H1 (cell line): ENCODE measurements around the gene TBCD. TPM values are rescaled to one million over a fixed set of nuclear protein-coding genes. Genes with fewer than 3 reads are reported as not detected.

Experiments used
- CTCF ChIA-PET: fragments of 300-600 bp; sonication (Branson Sonifier 250); formaldehyde crosslinking; loops from one replicate; lab custom pipeline; 2021; ENCODE audit not compliant: partially characterized antibody; lab: Charles Lee
- POLR2A ChIA-PET: fragments of 300-600 bp; sonication (Branson Sonifier 250); formaldehyde crosslinking; loops from one replicate; lab custom pipeline; 2021; ENCODE audit warnings: inconsistent platforms; ENCODE audit not compliant: partially characterized antibody; lab: Charles Lee
- DNase-seq, 2 experiments: peaks; one replicate each; pipeline versions ENCODE4 v3.0.0 to v3.0.0-alpha.2; 2010 to 2022; ENCODE audit warnings: low spot score in 2 of 2, low read depth in 1 of 2, mixed read lengths in 1 of 2
- FAIRE-seq: peaks from 2 replicates; lab custom pipeline; 2011; peaks lifted over from hg19 to GRCh38; lab: Jason Lieb, UNC
- H2AFZ ChIP-seq: 2 replicates; pipeline ENCODE4 v1.8.1; 2012; ENCODE audit warnings: low read length, inconsistent platforms
- H2AK5ac ChIP-seq: 2 replicates; pipeline ENCODE4 v1.6.1; 2013; ENCODE audit warnings: low read depth, low read length
- H2BK120ac ChIP-seq: replicated peaks from 2 replicates; pipeline ENCODE3; 2013; ENCODE audit warnings: low read depth, low read length, inconsistent platforms
- H2BK12ac ChIP-seq: 2 replicates; pipeline ENCODE4 v1.6.1; 2013; ENCODE audit warnings: low read depth, low read length
- H2BK15ac ChIP-seq: 2 replicates; pipeline ENCODE4 v1.6.1; 2013; ENCODE audit warnings: low read length
- H2BK20ac ChIP-seq: 2 replicates; pipeline ENCODE4 v1.6.1; 2013; ENCODE audit warnings: low read length
- H2BK5ac ChIP-seq: 2 replicates; pipeline ENCODE4 v1.6.1; 2013; ENCODE audit warnings: low read depth, low read length
- H3K14ac ChIP-seq: 2 replicates; pipeline ENCODE4 v1.6.1; 2013; ENCODE audit warnings: inconsistent platforms; ENCODE audit not compliant: insufficient read length
- H3K18ac ChIP-seq: 2 replicates; pipeline ENCODE4 v1.6.1; 2013; ENCODE audit warnings: low read length; ENCODE audit errors: extremely low read depth
- H3K23ac ChIP-seq: 2 replicates; pipeline ENCODE4 v1.6.1; 2013; ENCODE audit warnings: inconsistent platforms; ENCODE audit not compliant: insufficient read length
- H3K23me2 ChIP-seq: 2 replicates; pipeline ENCODE4 v1.6.1; 2013; ENCODE audit warnings: low read depth, low read length
- H3K27ac ChIP-seq: 2 replicates; pipeline ENCODE4 v1.6.1; 2011; ENCODE audit warnings: low read depth, low read length, inconsistent platforms
- H3K27me3 ChIP-seq, 4 experiments: replicated peaks in 1 of 4; 1 replicate in 1 of 4; 2 replicates in 3 of 4; pipeline versions ENCODE4 v1.6.1 to v1.8.1; 2011 to 2013; ENCODE audit warnings: low read length in 3 of 4, mild to moderate bottlenecking in 3 of 4, inconsistent platforms in 2 of 4, mixed read lengths in 2 of 4, moderate library complexity in 1 of 4; ENCODE audit not compliant: control insufficient read depth in 3 of 4, insufficient read depth in 3 of 4; ENCODE audit errors: extremely low read depth in 1 of 4
- H3K36me3 ChIP-seq, 4 experiments: 2 replicates each; pipeline versions ENCODE4 v1.6.1 to v1.8.1; 2011 to 2013; ENCODE audit warnings: mild to moderate bottlenecking in 4 of 4, low read length in 3 of 4, moderate library complexity in 2 of 4, control low read depth in 1 of 4, inconsistent platforms in 1 of 4; ENCODE audit not compliant: insufficient read depth in 4 of 4, control insufficient read depth in 2 of 4
- H3K4ac ChIP-seq: replicated peaks from 2 replicates; pipeline ENCODE3; 2013; ENCODE audit warnings: low read length, low read depth, mixed read lengths, inconsistent platforms; ENCODE audit not compliant: insufficient read length
- H3K4me1 ChIP-seq, 4 experiments: replicated peaks in 1 of 4; 1 replicate in 1 of 4; 2 replicates in 3 of 4; pipeline versions ENCODE4 v1.6.1 to v1.8.1; 2011 to 2013; ENCODE audit warnings: low read length in 3 of 4, inconsistent platforms in 2 of 4, mixed read lengths in 1 of 4; ENCODE audit not compliant: insufficient read depth in 4 of 4, control insufficient read depth in 3 of 4
- H3K4me2 ChIP-seq, 2 experiments: 2 replicates each; pipeline versions ENCODE4 v1.6.1 to v1.8.1; 2011 to 2013; ENCODE audit warnings: low read depth in 2 of 2, low read length in 2 of 2, control low read depth in 1 of 2, inconsistent platforms in 1 of 2, mild to moderate bottlenecking in 1 of 2; ENCODE audit not compliant: insufficient read depth in 1 of 2
- H3K4me3 ChIP-seq, 4 experiments: fragments of 200-600, 300-600 bp in 1 of 4; sonication (generic), shearing (Covaris generic), sonication (Bioruptor Twin) in 1 of 4; 2 replicates each; pipeline versions ENCODE4 v1.5.1 to v1.8.1; 2011 to 2016; ENCODE audit warnings: low read length in 4 of 4, low read depth in 3 of 4, control low read depth in 2 of 4, inconsistent platforms in 2 of 4, mild to moderate bottlenecking in 2 of 4, mixed read lengths in 1 of 4, moderate library complexity in 1 of 4; ENCODE audit not compliant: insufficient read depth in 2 of 4; ENCODE audit errors: extremely low read depth in 1 of 4
- H3K56ac ChIP-seq: replicated peaks from 2 replicates; pipeline ENCODE3; 2013; ENCODE audit warnings: low read depth, mild to moderate bottlenecking, mixed read lengths, low read length, inconsistent platforms; ENCODE audit not compliant: insufficient read length
- H3K79me1 ChIP-seq: 2 replicates; pipeline ENCODE4 v1.6.1; 2013; ENCODE audit warnings: low read depth, low read length, control low read depth
- H3K79me2 ChIP-seq, 2 experiments: 2 replicates each; pipeline versions ENCODE4 v1.6.1 to v1.8.1; 2012 to 2013; ENCODE audit warnings: low read length in 2 of 2, mild to moderate bottlenecking in 2 of 2, inconsistent platforms in 1 of 2; ENCODE audit not compliant: insufficient read depth in 2 of 2, control insufficient read depth in 1 of 2
- H3K9ac ChIP-seq, 4 experiments: replicated peaks in 1 of 4; 1 replicate in 1 of 4; 2 replicates in 3 of 4; pipeline versions ENCODE4 v1.6.1 to v1.8.1; 2011 to 2013; ENCODE audit warnings: low read depth in 3 of 4, low read length in 3 of 4, control low read depth in 2 of 4, mild to moderate bottlenecking in 2 of 4, moderate library complexity in 2 of 4, inconsistent platforms in 1 of 4; ENCODE audit errors: extremely low read depth in 1 of 4
- H3K9me3 ChIP-seq, 2 experiments: 2 replicates each; pipeline versions ENCODE4 v1.6.1 to v1.8.1; 2012 to 2013; ENCODE audit warnings: mild to moderate bottlenecking in 2 of 2, moderate library complexity in 2 of 2, control low read depth in 1 of 2, inconsistent platforms in 1 of 2, low read depth in 1 of 2, low read length in 1 of 2, mixed read lengths in 1 of 2; ENCODE audit not compliant: insufficient read depth in 2 of 2
- H4K20me1 ChIP-seq, 2 experiments: replicated peaks in 1 of 2; 2 replicates each; pipeline versions ENCODE3 to v1.8.1; 2011 to 2013; ENCODE audit warnings: inconsistent platforms in 2 of 2, low read length in 2 of 2, mild to moderate bottlenecking in 1 of 2; ENCODE audit not compliant: insufficient read depth in 2 of 2, control insufficient read depth in 1 of 2
- H4K5ac ChIP-seq: 2 replicates; pipeline ENCODE4 v1.6.1; 2013; ENCODE audit warnings: low read length, low read depth, mixed read lengths, inconsistent platforms; ENCODE audit not compliant: insufficient read length
- H4K8ac ChIP-seq: 2 replicates; pipeline ENCODE4 v1.8.0; 2013; ENCODE audit warnings: mild to moderate bottlenecking, moderate library complexity, low read length, inconsistent platforms; ENCODE audit not compliant: insufficient read depth; ENCODE audit errors: extremely low read depth
- H4K91ac ChIP-seq: replicated peaks from 2 replicates; pipeline ENCODE3; 2013; ENCODE audit warnings: low read length, mixed read lengths, inconsistent platforms; ENCODE audit not compliant: insufficient read length
- EGR1 ChIP-seq: IDR thresholded peaks from 2 replicates; pipeline ENCODE4 v1.6.1; 2011; ENCODE audit warnings: low read depth, low read length, borderline replicate concordance
- WGBS, 2 experiments: shearing (Covaris generic) in 1 of 2; methylation state at CpG; one replicate each; pipeline versions ENCODE4 v1.1.6 to v1.1.7; 2013 to 2015; ENCODE audit warnings: low lambda C conversion rate in 2 of 2, mixed read lengths in 2 of 2, inconsistent platforms in 1 of 2, low coverage in 1 of 2, missing lambda C conversion rate in 1 of 2; ENCODE audit not compliant: insufficient replicate concordance in 2 of 2, insufficient coverage in 1 of 2, insufficient read length in 1 of 2; ENCODE audit errors: extremely low coverage in 1 of 2, missing lambda C conversion rate in 1 of 2; 5-methylcytosine and 5-hydroxymethylcytosine counted together
- polyA plus RNA-seq, 7 experiments: library from polyadenylated mRNA; depleted of rRNA in 3 of 7; stranded (reverse) in 5 of 7; unstranded in 2 of 7; fragments of >200 nt in 5 of 7; fragments of 200-250 nt in 2 of 7; gene quantifications; 1 replicate in 5 of 7; 2 replicates in 1 of 7; 4 replicates in 1 of 7; pipeline versions ENCODE4 v1.2.1 to v1.2.3, GENCODE V29; 2011 to 2013; ENCODE audit warnings: missing spikeins in 2 of 7, mixed read lengths in 2 of 7
- total RNA-seq: library from RNA; stranded (reverse); fragmentation: NEBNext Ultra II Directional; extraction: Animal tissue kit (Norgen Biotek cat#: 25700); gene quantifications from 2 replicates; pipeline ENCODE4 v1.2.1, GENCODE V29; 2021

Gene TBCD
- total and polyA plus RNA-seq, 2 of the 8 experiments (the other 6 are each of a cell fraction or from before 2014, with no cell fraction given): 118 to 162 TPM

GRCh38 chr17:82736511-82737185 is 15.2 kb upstream of the TBCD start:
- no peak overlapping the region for H3K9ac ChIP-seq
- H3K27ac ChIP-seq: no peak overlapping the region
- no peak overlapping the region for H3K18ac ChIP-seq
- no peak overlapping the region for H4K8ac ChIP-seq
- H3K27me3 ChIP-seq: peaks cover 0 to 3% (median 0%) of the 10 kb centered on the region in 4 experiments; a peak in 2 of 7 replicates
- no peak overlapping the region for H3K4ac ChIP-seq
- peaks cover 0 to 22% (median 15%) of the 10 kb centered on the region in 4 experiments; a peak in 7 of 8 replicates for H3K36me3 ChIP-seq
- no peak overlapping the region for H4K5ac ChIP-seq
- no peak overlapping the region for H3K23ac ChIP-seq
- H2BK12ac ChIP-seq: no peak overlapping the region
- no peak overlapping the region for H2BK15ac ChIP-seq
- H3K79me1 ChIP-seq: peaks cover 2% of the 10 kb centered on the region; the same call in 1 of the 2 replicates
- no peak for FAIRE-seq
- no peaks in the 10 kb centered on the region for H4K20me1 ChIP-seq
- no peak overlapping the region for H3K14ac ChIP-seq
- H4K91ac ChIP-seq: no peak overlapping the region
- peaks cover 11% of the 10 kb centered on the region; the same call in 1 of the 2 replicates for H3K23me2 ChIP-seq
- no peak overlapping the region for H3K56ac ChIP-seq
- no peak overlapping the region for H2BK120ac ChIP-seq
- 89% methylated on average over 16 of the region's 18 CpGs; no CpG with 5 or more reads in 1 of the 2 experiments for WGBS, 2 experiments
- no peak overlapping the region for H2AK5ac ChIP-seq
- no peak overlapping the region for H2BK5ac ChIP-seq
- no peak for TF ChIP-seq EGR1
- H3K4me3 ChIP-seq: 0 out of 8 replicates have a peak overlapping the region, but pooled peaks of 2 of the 4 experiments have one; percentile 74 to 77
- peak overlapping the region; percentile 2 to 68; a peak in 2 of 4 replicates for H3K4me2 ChIP-seq
- DNase-seq: no peak
- peaks cover 0 to 2% (median under 1%) of the 10 kb centered on the region in 4 experiments; a peak in 2 of 7 replicates for H3K4me1 ChIP-seq
- H3K79me2 ChIP-seq: no peaks in the 10 kb centered on the region
- ChIA-PET CTCF (interaction anchor here (0.8 to 1.1 kb wide), 3 partner anchors 25 to 29 kb away, joined by 3 to 5 read pairs (median 3); no protein-coding TSS in a partner anchor), POLR2A (interaction anchor here (0.7 to 1.5 kb wide), 2 partner anchors 9 to 20 kb away, joined by 3 to 4 read pairs; partner anchors contain the start of gene FN3KRP)
- no peak overlapping the region for H2AFZ ChIP-seq
- H3K9me3 ChIP-seq: peaks cover 11 to 15% of the 10 kb centered on the region in 2 experiments
- H2BK20ac ChIP-seq: no peak overlapping the region
